ENCODE data around the gene SMAD7. TPM values are rescaled to one million over a fixed set of nuclear protein-coding genes. Genes with fewer than 3 reads are reported as not detected.
A peak's percentile ranks its signal among the peaks of the same experiment; 100 is the strongest.

SMAD7 gene
- total RNA-seq, 1 donor from 2014 or later = 76.5 TPM

GRCh38 chr18:48919547-48919946, 31.2 kb downstream of the SMAD7 start:
- Histone ChIP-seq H3K4me1 (peaks cover 32 to 57% of the 10 kb centered on the region in 2 donors), H3K27me3 (no peaks in the 10 kb centered on the region), H3K36me3 (peaks cover 13 to 25% of the 10 kb centered on the region in 2 donors), H3K9me3 (no peaks in the 10 kb centered on the region), H3K27ac (peak overlapping the region in 1 of 2 donors; percentile 27), H3K4me3 (no peak overlapping the region)
- no peak for TF ChIP-seq CTCF (IDR thresholded peaks at IDR 0.05)
- intact Hi-C loops (cut with DNase I) = no loop called here
- peak in 1 of 2 donors; percentile 41 for DNase-seq (ENCODE audit: low spot score in 2 of 2)

- H3K4me3 ChIP-seq = no peak overlapping the region
- H3K36me3 ChIP-seq = peaks cover 13 to 25% of the 10 kb centered on the region in 2 donors
- no peaks in the 10 kb centered on the region for H3K9me3 ChIP-seq
- intact Hi-C loops (cut with DNase I) = no loop called here
- peak overlapping the region; percentile 11 to 27 for H3K27ac ChIP-seq
- TF ChIP-seq CTCF (IDR thresholded peaks at IDR 0.05) = no peak
- DNase-seq (ENCODE audit: low spot score in 2 of 2) = peak in 1 of 2 donors; percentile 65
- H3K27me3 ChIP-seq = no peaks in the 10 kb centered on the region
- peaks cover 26 to 52% of the 10 kb centered on the region in 2 donors for H3K4me1 ChIP-seq
Measured at GRCh38 chr18:48918660-48919456, 31.9 kb downstream of the SMAD7 start.

GRCh38 chr18:48917579-48918517, 32.9 kb downstream of the SMAD7 start:
- Histone ChIP-seq H3K9me3 (no peaks in the 10 kb centered on the region), H3K27me3 (no peaks in the 10 kb centered on the region), H3K4me3 (no peak overlapping the region), H3K27ac (no peak overlapping the region), H3K36me3 (peaks cover 13 to 25% of the 10 kb centered on the region in 2 donors), H3K4me1 (peaks cover 19 to 42% of the 10 kb centered on the region in 2 donors)
- intact Hi-C loops (cut with DNase I) = no loop called here
- DNase-seq (ENCODE audit: low spot score in 2 of 2) = peak in 1 of 2 donors; percentile 55
- no peak for TF ChIP-seq CTCF (IDR thresholded peaks at IDR 0.05)

GRCh38 chr18:48915626-48916425, 34.9 kb downstream of the SMAD7 start:
- peak in 1 of 2 donors; percentile 57 for DNase-seq (ENCODE audit: low spot score in 2 of 2)
- Histone ChIP-seq H3K4me3 (no peak overlapping the region), H3K27ac (peak overlapping the region in 1 of 2 donors; percentile 63), H3K27me3 (no peaks in the 10 kb centered on the region), H3K36me3 (peaks cover 12 to 17% of the 10 kb centered on the region in 2 donors), H3K4me1 (peaks cover 14 to 23% of the 10 kb centered on the region in 2 donors), H3K9me3 (no peaks in the 10 kb centered on the region)
- intact Hi-C loops (cut with DNase I) = no loop called here
- no peak for TF ChIP-seq CTCF (IDR thresholded peaks at IDR 0.05)

All from ascending aorta (tissue), 2 donors.